ENCODE data around the gene SV2C. TPM values are rescaled to one million over a fixed set of nuclear protein-coding genes. Genes with fewer than 3 reads are reported as not detected.

The SV2C gene
- total RNA-seq, 1 donor from 2014 or later: not detected

- DNase-seq (ENCODE audit: low read depth): no peak
- no peak overlapping the region for H3K4me3 ChIP-seq (ENCODE audit: low read depth, low read length)
- TF ChIP-seq, protein P1, sequence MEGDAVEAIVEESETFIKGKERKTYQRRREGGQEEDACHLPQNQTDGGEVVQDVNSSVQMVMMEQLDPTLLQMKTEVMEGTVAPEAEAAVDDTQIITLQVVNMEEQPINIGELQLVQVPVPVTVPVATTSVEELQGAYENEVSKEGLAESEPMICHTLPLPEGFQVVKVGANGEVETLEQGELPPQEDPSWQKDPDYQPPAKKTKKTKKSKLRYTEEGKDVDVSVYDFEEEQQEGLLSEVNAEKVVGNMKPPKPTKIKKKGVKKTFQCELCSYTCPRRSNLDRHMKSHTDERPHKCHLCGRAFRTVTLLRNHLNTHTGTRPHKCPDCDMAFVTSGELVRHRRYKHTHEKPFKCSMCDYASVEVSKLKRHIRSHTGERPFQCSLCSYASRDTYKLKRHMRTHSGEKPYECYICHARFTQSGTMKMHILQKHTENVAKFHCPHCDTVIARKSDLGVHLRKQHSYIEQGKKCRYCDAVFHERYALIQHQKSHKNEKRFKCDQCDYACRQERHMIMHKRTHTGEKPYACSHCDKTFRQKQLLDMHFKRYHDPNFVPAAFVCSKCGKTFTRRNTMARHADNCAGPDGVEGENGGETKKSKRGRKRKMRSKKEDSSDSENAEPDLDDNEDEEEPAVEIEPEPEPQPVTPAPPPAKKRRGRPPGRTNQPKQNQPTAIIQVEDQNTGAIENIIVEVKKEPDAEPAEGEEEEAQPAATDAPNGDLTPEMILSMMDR (conservative IDR thresholded peaks at IDR 0.05; ENCODE audit: low read depth, low read length): no peak
These were observed 20.6 kb upstream of the SV2C start for GRCh38 chr5:76062502-76063041.

DNA sequence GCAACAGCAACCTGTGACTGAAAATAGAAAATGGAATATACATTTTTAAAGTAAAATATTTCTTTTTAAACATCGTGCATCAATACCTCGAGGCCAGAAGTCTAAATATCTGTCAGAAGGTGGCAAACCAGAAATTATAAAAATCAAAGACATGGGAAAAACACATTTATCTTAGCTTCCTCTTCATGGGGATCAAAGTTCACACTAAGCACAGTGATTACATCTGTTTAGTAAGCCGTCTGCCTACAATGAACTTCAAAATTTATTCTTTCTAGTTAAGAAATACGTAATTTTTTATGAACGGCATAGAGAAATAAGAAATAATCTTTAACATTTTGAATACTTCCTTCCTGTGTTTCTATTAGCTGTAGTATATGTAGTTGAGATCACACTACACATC lies 17.9 kb upstream of the SV2C start:
- DNase-seq (ENCODE audit: low read depth): no peak
- no peak overlapping the region for H3K4me3 ChIP-seq (ENCODE audit: low read depth, low read length)
- TF ChIP-seq, protein P1 (conservative IDR thresholded peaks at IDR 0.05; ENCODE audit: low read depth, low read length): no peak

GRCh38 chr5:76069061-76069735 lies 14.0 kb upstream of the SV2C start:
- TF ChIP-seq, protein P1 (conservative IDR thresholded peaks at IDR 0.05; ENCODE audit: low read depth, low read length): no peak
- DNase-seq (ENCODE audit: low read depth): no peak
- H3K4me3 ChIP-seq (ENCODE audit: low read depth, low read length): no peak overlapping the region

DNA sequence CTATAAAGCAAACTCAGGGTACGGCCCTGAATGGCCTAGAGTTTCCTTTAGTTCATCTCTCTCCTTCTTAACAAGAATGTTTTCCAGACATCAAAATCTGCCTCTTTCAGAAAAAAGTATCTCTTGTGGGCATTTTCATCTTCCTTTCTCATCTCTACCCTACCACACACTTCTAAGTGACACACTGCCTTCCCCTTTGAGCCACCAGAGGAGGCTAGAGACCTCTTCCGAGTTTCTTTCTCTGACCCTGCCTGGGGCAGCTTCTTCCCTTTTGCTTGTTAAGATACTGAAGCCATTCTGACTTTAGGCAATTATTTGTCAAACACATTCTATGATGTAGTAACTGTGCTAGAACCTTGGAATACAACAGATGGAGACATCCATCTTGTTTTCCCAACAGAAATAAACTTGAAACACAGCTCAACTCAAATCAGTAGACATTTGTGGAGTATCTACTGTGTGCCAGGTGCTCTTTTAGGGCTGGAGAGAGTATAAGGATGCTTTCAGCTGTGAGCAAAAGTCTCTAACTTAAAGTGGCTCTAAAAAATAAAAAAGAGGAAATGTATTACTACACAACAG lies 8.6 kb upstream of the SV2C start:
- no peak overlapping the region for H3K4me3 ChIP-seq (ENCODE audit: low read depth, low read length)
- TF ChIP-seq, protein P1 (conservative IDR thresholded peaks at IDR 0.05; ENCODE audit: low read depth, low read length): peak; percentile 75
- DNase-seq (ENCODE audit: low read depth): no peak

DNA sequence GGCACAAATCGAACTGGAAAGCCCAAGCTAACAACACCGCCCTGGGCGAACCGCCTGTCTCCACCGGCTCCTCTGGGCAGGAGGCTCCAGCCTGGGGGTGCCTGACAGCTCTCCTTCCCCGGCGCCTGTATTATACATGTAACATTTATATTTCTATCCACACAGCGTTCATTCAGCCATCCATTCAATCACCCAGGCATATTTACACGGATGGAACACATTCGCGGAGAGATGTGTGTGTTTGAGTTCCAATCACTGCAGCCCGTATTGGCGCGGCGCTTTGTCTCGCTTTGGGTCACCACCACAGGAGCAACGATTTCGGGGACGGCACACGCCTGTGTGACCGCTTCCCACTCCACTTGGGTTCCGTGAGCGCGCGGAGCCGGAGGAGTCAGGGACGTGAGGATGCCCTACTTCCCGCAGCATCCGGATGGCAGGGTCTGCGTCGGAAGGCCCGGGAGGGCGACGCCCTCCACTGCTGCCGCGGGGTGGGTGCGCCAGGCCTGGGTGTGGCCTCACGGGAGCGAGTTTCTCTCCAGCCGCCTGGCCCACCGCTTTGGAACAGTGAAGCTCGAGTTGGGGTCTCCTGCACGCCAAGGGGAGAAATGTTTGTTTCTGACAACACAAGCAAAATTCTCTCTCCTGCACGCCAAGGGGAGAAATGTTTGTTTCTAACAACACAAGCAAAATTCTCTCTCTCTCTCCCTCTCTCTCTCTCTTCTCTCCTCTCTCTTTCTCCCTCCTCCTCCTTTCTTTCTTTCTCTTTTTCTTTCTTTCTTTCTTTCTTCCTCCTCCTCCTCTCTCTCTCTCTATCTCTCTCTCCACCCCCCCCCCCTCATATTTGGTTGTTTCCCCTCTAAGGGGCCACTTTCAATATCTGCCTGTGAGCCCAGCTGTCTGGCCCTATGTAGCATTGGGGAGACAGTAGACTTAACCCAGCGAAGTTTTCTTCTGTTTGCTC lies 1.1 kb upstream of the SV2C start:
- no peak for DNase-seq (ENCODE audit: low read depth)
- TF ChIP-seq, protein P1 (conservative IDR thresholded peaks at IDR 0.05; ENCODE audit: low read depth, low read length): no peak
- no peak overlapping the region for H3K4me3 ChIP-seq (ENCODE audit: low read depth, low read length)

DNA sequence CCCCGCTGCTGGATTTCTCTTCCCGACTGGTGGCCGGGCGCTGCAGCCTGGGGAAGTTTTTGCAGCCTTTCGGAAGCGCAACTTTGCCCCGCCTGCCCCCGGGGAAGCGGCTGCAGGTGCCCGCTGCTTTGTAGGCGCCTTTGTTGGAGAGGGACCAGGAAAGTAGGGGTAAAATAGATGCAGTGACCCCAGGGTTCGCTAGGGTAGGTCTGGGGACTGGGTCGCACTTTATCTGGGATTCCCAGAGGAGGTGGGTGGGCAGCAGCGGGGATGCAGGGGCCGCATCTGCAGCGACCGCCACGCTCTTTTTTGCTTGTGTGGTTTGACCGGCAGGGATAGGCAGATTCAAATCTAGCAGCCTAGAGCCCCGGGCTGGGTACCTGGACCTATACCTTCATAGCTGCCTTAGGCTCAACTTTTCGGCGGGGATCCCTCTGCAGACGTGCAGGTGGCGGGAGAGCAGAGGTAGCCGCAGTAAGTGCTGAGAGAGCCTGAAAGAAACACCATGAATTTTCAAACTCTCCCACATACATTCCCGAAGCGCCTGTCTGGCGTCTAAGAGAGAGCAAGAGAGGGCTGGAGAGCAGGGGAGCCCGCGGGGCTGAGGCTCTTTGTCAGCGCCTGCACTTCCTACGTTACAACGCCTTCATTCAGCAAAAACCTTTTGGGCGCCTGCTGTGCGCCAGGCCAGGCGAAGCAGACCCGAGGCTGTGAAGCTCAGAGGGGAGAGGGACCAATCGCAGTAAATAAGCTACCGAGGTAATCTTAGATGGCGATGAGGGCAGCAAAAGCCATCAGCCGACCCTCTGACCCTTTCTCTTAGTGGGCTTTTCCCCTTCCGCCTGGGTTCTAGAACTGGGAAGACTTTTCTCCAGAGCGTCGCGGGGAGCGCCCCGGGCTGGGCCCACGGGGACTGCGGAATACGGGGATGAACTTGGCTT lies 642 bp downstream of the SV2C start:
- H3K4me3 ChIP-seq (ENCODE audit: low read depth, low read length): peak overlapping the region; percentile 18
- DNase-seq (ENCODE audit: low read depth): no peak
- TF ChIP-seq, protein P1 (conservative IDR thresholded peaks at IDR 0.05; ENCODE audit: low read depth, low read length): no peak
